ENCODE data around the gene ZNF215.

DNA sequence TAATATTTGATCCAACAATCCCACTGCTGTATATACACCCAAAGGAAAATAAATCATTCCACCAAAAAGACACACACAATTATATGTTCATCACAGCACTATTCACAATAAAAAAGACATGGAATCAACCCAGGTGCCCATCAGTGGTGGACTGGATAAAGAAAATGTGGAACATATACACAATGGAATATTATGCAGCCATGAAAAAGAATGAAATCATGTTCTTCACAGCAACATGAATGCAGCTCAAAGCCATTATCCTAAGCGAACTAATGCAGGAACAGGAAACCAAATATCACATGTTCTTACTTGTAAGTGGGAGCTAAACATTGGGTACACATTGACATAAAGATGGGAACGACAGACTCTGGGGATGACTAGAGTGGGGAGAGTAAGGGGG lies 6.5 kb upstream of the ZNF215 start:
- no peak for TF ChIP-seq GATA2 (IDR thresholded peaks at IDR 0.05; ENCODE audit: low read depth, low read length)
- TF ChIP-seq GATA3 (IDR thresholded peaks at IDR 0.05; ENCODE audit: low read depth, low read length), result no peak

Measured in SH-SY5Y (cell line).